HepG2 (cell line): Measurements from ENCODE around the gene H1-8.
"Not testable (repeated sequence)": the region's sequence is repeated elsewhere in the genome, so short reads cannot be mapped to it uniquely, and the experiment has no call there.

Source experiments
- BRF2 ChIP-seq: sonication (generic); formaldehyde crosslinking; IDR thresholded peaks from 2 replicates; pipeline ENCODE4 v1.8.1; 2022; ENCODE audit warnings: mild to moderate bottlenecking, missing genetic modification reagents
- TARDBP ChIP-seq: sonication (generic); formaldehyde crosslinking; IDR thresholded peaks from 2 replicates; pipeline ENCODE4 v1.8.0; 2022; ENCODE audit warnings: mild to moderate bottlenecking, missing genetic modification reagents
- ZNF354B ChIP-seq: sonication (generic); formaldehyde crosslinking; IDR thresholded peaks from 2 replicates; pipeline ENCODE4 v1.8.0; 2022; ENCODE audit warnings: mild to moderate bottlenecking, missing genetic modification reagents
- TF ChIP-seq, protein P1 (sequence below): fragments of 450-650 bp; IDR thresholded peaks from 2 replicates; pipeline ENCODE4 v1.6.1; 2017
- TF ChIP-seq, protein P2 (sequence below): sonication (generic); formaldehyde crosslinking; IDR thresholded peaks from 2 replicates; pipeline ENCODE4 v1.4.0; 2020; ENCODE audit warnings: missing genetic modification reagents

- not testable (repeated sequence) for TF ChIP-seq TARDBP; BRF2 (CRISPR knock-in tag); ZNF354B (CRISPR knock-in tag)
- TF ChIP-seq, protein P1, sequence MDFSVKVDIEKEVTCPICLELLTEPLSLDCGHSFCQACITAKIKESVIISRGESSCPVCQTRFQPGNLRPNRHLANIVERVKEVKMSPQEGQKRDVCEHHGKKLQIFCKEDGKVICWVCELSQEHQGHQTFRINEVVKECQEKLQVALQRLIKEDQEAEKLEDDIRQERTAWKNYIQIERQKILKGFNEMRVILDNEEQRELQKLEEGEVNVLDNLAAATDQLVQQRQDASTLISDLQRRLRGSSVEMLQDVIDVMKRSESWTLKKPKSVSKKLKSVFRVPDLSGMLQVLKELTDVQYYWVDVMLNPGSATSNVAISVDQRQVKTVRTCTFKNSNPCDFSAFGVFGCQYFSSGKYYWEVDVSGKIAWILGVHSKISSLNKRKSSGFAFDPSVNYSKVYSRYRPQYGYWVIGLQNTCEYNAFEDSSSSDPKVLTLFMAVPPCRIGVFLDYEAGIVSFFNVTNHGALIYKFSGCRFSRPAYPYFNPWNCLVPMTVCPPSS = not testable (repeated sequence)
- TF ChIP-seq, protein P2, sequence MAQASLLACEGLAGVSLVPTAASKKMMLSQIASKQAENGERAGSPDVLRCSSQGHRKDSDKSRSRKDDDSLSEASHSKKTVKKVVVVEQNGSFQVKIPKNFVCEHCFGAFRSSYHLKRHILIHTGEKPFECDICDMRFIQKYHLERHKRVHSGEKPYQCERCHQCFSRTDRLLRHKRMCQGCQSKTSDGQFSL (CRISPR knock-in tag) = not testable (repeated sequence)
Observed at GRCh38 chr3:129515108-129515820, 27.7 kb upstream of the H1-8 start.
